NCI-H460 (cell line): ENCODE results near the gene LIG1. TPM values are rescaled to one million over a fixed set of nuclear protein-coding genes. Genes with fewer than 3 reads are reported as not detected.
A peak's percentile ranks its signal among the peaks of the same experiment; 100 is the strongest.

ENCODE experiments used
- DNase-seq: peaks from one replicate; pipeline ENCODE4 v3.0.0-alpha.2; 2016; ENCODE audit warnings: low read depth; ENCODE audit errors: extremely low read depth
- total RNA-seq: library from RNA; depleted of rRNA; stranded (reverse); fragments of >200 nt; shearing (Covaris generic); gene quantifications from 2 replicates; pipeline ENCODE4 v1.2.3, GENCODE V29; 2014

Gene LIG1
- total RNA-seq, 1 experiment from 2014 or later, result 25.9 TPM

GRCh38 chr19:48183356-48183755 lies 13.2 kb upstream of the LIG1 start:
- DNase-seq, result no peak

GRCh38 chr19:48182434-48182833 lies 12.3 kb upstream of the LIG1 start:
- DNase-seq, result no peak

GRCh38 chr19:48181505-48181904 lies 11.4 kb upstream of the LIG1 start:
- no peak for DNase-seq

- no peak for DNase-seq
Measured at GRCh38 chr19:48176226-48176625, 6.1 kb upstream of the LIG1 start.

GRCh38 chr19:48175578-48175977 lies 5.4 kb upstream of the LIG1 start:
- no peak for DNase-seq

- DNase-seq, result no peak
Measured at GRCh38 chr19:48174445-48175030, 4.4 kb upstream of the LIG1 start.

GRCh38 chr19:48171710-48172109 lies 1.6 kb upstream of the LIG1 start:
- no peak for DNase-seq

- DNase-seq, result no peak
Measured at GRCh38 chr19:48170817-48171347, 738 bp upstream of the LIG1 start.

GRCh38 chr19:48169578-48169938 lies 586 bp downstream of the LIG1 start:
- peak; percentile 63 for DNase-seq

- no peak for DNase-seq
Measured at GRCh38 chr19:48168689-48169088, 1.5 kb downstream of the LIG1 start.

- DNase-seq, result no peak
Measured at GRCh38 chr19:48158210-48158790, 11.8 kb downstream of the LIG1 start.

- DNase-seq, result no peak
Measured at GRCh38 chr19:48154003-48154402, 16.1 kb downstream of the LIG1 start.

- DNase-seq, result peak; percentile 88
Measured at GRCh38 chr19:48152551-48152950, 17.6 kb downstream of the LIG1 start.

GRCh38 chr19:48149430-48149829 lies 20.7 kb downstream of the LIG1 start:
- no peak for DNase-seq

- DNase-seq, result no peak
Measured at GRCh38 chr19:48148576-48148975, 21.6 kb downstream of the LIG1 start.

GRCh38 chr19:48147597-48148175 lies 22.5 kb downstream of the LIG1 start:
- no peak for DNase-seq

- DNase-seq, result no peak
Measured at GRCh38 chr19:48139053-48139452, 31.1 kb downstream of the LIG1 start.

- DNase-seq, result no peak
Measured at GRCh38 chr19:48137411-48137810, 32.7 kb downstream of the LIG1 start.

- DNase-seq, result no peak
Measured at GRCh38 chr19:48136547-48136946, 33.6 kb downstream of the LIG1 start.

- no peak for DNase-seq
Measured at GRCh38 chr19:48135411-48135810, 34.7 kb downstream of the LIG1 start.

- DNase-seq, result no peak
Measured at GRCh38 chr19:48133094-48133493, 37.0 kb downstream of the LIG1 start.

- no peak for DNase-seq
Measured at GRCh38 chr19:48127561-48127960, 42.6 kb downstream of the LIG1 start.
